ENCODE data around the gene TUBA4A.

The TUBA4A gene

DNA sequence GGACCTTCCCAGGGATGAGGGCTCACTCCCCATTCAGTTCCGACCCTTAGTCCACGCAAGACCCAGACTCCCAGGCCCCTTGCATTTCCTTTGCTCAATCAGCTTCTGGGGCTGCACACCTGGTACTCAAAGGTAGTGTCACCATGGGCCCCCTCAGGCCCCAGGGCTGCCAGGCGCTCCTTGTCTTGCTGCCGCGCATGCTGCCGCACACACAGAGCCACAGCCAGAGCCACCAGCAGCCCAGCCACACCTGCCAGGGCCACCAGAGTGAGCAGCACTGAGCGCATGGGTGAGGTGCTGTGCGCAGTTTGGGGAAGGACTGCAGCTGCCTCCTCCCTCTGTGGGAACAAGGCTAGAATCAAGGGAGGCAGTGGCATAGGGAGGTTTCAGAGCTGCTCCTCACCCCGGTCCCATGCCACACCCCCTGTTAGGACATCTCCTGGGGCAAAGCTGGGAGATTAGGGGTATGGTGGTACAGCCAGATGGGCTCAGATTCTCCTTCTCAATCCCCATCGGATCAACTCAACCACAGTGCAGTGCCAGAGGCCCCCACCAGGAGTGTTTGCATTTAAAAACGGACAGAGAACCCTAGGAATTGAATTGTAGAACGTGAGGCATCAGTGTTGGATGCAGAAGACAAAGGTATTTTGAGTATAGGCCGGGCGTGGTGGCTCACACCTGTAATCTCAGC is 44.2 kb upstream of the TUBA4A start:
- H3K4me3 ChIP-seq (ENCODE audit: low read depth, low read length), result no peak overlapping the region
- no peak for DNase-seq (ENCODE audit: low read depth)
- TF ChIP-seq, protein P1, sequence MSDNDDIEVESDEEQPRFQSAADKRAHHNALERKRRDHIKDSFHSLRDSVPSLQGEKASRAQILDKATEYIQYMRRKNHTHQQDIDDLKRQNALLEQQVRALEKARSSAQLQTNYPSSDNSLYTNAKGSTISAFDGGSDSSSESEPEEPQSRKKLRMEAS (IDR thresholded peaks at IDR 0.05; ENCODE audit: low read depth, low read length), result no peak
- no peak for TF ChIP-seq POLR2A (IDR thresholded peaks at IDR 0.05; ENCODE audit: extremely low read depth, insufficient read length)
- TF ChIP-seq MYC (IDR thresholded peaks at IDR 0.05; ENCODE audit: low read depth, low read length), result no peak
- TF ChIP-seq, protein P2, sequence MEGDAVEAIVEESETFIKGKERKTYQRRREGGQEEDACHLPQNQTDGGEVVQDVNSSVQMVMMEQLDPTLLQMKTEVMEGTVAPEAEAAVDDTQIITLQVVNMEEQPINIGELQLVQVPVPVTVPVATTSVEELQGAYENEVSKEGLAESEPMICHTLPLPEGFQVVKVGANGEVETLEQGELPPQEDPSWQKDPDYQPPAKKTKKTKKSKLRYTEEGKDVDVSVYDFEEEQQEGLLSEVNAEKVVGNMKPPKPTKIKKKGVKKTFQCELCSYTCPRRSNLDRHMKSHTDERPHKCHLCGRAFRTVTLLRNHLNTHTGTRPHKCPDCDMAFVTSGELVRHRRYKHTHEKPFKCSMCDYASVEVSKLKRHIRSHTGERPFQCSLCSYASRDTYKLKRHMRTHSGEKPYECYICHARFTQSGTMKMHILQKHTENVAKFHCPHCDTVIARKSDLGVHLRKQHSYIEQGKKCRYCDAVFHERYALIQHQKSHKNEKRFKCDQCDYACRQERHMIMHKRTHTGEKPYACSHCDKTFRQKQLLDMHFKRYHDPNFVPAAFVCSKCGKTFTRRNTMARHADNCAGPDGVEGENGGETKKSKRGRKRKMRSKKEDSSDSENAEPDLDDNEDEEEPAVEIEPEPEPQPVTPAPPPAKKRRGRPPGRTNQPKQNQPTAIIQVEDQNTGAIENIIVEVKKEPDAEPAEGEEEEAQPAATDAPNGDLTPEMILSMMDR (IDR thresholded peaks at IDR 0.05; ENCODE audit: low read depth, low read length), result no peak

DNA sequence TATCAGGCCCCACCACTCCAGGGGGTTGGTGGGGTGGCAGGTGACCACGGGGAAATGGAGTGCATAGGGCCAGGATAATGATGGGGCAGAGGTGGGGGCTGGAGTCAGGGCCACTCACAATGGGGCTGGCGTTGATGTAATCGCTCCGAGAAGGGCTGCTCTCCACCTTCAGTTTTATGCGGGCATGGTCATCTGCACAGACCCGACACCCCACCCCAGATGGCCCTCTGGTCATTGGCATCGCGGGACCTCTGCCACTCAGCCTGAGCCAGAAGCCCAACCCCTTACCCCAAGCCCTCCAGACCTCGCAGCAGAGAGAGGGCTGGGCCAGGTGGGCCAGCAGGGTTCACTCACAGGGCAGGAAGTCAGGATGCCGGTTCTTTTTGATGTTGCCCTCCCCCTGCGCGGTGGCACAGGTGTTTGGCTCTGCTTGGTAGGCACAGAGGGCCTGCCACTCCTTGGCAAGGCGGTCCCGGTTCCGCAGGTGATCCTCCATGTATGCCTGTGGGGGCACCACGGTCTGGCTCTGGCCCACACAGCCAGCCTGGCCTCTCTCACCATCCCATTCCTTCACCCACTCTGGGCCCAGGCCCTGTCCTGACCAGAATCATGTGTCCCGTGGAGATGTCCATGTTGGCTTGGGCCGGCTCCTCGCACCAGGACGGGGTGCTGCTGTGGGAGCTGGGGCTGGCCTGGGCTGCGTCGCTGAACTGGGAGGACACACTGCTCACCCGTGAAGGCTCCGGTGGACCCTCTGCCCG is 43.1 kb upstream of the TUBA4A start:
- DNase-seq (ENCODE audit: low read depth), result no peak
- TF ChIP-seq MYC (IDR thresholded peaks at IDR 0.05; ENCODE audit: low read depth, low read length), result no peak
- H3K4me3 ChIP-seq (ENCODE audit: low read depth, low read length), result no peak overlapping the region

DNA sequence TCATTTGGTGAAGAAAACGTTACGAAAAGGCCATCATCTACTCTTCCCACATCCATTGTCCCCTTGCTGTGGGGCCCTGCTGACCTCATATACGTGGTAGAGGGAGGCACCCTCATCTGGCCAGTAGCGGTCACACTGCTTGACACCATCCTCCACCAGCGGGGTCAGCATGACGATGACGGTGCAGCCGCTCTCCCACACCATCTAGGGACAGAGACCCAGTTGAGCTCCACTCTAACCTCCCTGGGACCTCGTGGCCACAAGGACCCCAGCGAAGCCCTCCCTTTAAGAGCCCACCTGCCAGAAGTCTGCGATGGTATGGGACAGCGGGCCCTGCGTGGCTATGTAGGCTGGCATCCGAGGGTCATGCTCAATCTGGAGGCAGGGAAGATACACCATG is 42.4 kb upstream of the TUBA4A start:
- no peak for DNase-seq (ENCODE audit: low read depth)
- no peak for TF ChIP-seq MYC (IDR thresholded peaks at IDR 0.05; ENCODE audit: low read depth, low read length)
- TF ChIP-seq, protein P2 (IDR thresholded peaks at IDR 0.05; ENCODE audit: low read depth, low read length), result no peak
- no peak for TF ChIP-seq POLR2A (IDR thresholded peaks at IDR 0.05; ENCODE audit: extremely low read depth, insufficient read length)
- TF ChIP-seq, protein P1 (IDR thresholded peaks at IDR 0.05; ENCODE audit: low read depth, low read length), result no peak
- H3K4me3 ChIP-seq (ENCODE audit: low read depth, low read length), result no peak overlapping the region

DNA sequence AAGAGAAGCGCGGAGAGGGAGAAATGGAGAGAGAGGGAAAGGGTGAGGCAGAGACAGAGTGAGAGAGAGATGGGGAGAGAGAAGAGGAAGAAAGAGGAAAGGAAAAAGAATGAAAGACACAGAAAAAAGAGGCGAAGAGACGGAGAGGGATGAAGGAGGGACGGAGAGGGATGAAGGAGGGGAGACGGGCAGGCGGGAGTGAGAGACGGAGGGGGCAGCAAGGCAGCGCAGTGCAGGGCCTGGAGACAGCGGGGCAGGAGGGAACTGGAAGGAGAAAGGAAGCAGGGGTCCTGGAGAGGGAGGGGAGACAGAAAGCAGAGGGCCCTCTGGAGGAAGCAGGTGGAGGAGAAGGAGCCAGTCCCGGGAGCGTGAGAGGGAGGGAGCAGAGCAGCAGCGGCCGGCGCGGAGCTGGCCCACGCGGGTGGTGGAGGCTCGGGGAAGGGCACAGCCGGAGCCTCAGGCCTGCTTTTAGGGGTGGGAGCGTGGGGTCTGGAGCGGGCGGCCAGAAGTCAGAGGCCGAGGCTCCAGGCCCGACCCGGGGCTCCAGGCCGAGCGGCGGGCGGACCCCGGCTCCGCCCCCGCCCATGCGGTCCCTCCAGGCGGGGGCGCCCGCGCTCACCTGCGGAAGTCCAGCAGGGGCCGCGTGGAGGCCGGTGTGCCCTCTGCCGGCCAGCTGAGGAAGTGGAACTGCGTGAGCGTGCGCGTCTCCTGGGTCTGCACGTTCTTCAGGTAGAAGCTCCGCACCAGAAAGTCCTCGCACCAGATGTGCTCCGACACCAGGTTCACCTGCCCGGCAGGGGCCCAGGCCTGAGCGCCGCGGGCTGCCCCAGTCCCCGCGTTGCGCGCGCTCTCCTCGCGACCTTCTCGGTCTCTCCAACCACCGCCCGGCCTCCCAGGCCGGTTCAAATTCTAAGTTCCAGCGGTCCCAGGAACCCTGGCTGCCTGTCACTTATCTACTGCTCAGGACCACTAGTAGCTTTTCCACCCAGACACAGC is 40.9 kb upstream of the TUBA4A start:
- peak overlapping the region; percentile 30 for H3K4me3 ChIP-seq (ENCODE audit: low read depth, low read length)
- TF ChIP-seq MYC (IDR thresholded peaks at IDR 0.05; ENCODE audit: low read depth, low read length) (peak; percentile 97), POLR2A (IDR thresholded peaks at IDR 0.05; ENCODE audit: extremely low read depth, insufficient read length) (peak; percentile 53)
- TF ChIP-seq, protein P2 (IDR thresholded peaks at IDR 0.05; ENCODE audit: low read depth, low read length), result peak; percentile 84
- TF ChIP-seq, protein P1 (IDR thresholded peaks at IDR 0.05; ENCODE audit: low read depth, low read length), result peak; percentile 93
- DNase-seq (ENCODE audit: low read depth), result peak; percentile 89

DNA sequence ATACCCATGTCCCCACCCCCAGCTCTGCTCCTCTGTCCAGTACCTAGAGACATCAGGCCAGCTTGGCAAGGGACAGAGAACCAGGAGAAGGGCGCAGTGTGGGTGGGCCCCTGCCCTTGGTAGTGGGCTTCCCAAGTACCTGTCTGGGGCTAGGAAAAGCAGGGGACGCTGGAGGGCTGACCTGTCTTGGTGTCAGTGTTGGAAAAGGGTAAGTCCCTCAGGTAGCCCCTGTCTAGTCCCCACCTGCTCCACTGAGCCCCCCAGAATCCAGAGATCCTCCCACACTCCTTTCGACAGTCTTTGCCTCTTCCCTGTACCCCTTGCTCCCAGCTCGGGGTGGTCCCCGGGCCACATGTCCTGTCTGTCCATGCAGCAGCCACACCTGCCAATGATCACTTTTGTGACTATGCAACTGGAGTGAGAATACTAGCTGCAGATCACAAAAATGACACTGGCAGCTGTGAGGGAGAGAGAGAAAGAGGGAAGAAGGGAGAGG is 40.1 kb upstream of the TUBA4A start:
- H3K4me3 ChIP-seq (ENCODE audit: low read depth, low read length), result no peak overlapping the region
- no peak for TF ChIP-seq MYC (IDR thresholded peaks at IDR 0.05; ENCODE audit: low read depth, low read length)
- TF ChIP-seq, protein P1 (IDR thresholded peaks at IDR 0.05; ENCODE audit: low read depth, low read length), result no peak
- TF ChIP-seq, protein P2 (IDR thresholded peaks at IDR 0.05; ENCODE audit: low read depth, low read length), result no peak
- no peak for TF ChIP-seq POLR2A (IDR thresholded peaks at IDR 0.05; ENCODE audit: extremely low read depth, insufficient read length)
- no peak for DNase-seq (ENCODE audit: low read depth)

Measured in NB4 (cell line).